HG03135 (cell line): ENCODE measurements around the gene PRODH.
"Not testable (repeated sequence)": the region's sequence is repeated elsewhere in the genome, so short reads cannot be mapped to it uniquely, and the experiment has no call there.

ENCODE experiments used
- ATAC-seq: cut with Tn5 transposase; IDR thresholded peaks from one replicate; pipeline ENCODE4 v1.9.1; 2021; ENCODE audit warnings: mild to moderate bottlenecking, moderate library complexity; ENCODE audit not compliant: unreplicated experiment

The PRODH gene

DNA sequence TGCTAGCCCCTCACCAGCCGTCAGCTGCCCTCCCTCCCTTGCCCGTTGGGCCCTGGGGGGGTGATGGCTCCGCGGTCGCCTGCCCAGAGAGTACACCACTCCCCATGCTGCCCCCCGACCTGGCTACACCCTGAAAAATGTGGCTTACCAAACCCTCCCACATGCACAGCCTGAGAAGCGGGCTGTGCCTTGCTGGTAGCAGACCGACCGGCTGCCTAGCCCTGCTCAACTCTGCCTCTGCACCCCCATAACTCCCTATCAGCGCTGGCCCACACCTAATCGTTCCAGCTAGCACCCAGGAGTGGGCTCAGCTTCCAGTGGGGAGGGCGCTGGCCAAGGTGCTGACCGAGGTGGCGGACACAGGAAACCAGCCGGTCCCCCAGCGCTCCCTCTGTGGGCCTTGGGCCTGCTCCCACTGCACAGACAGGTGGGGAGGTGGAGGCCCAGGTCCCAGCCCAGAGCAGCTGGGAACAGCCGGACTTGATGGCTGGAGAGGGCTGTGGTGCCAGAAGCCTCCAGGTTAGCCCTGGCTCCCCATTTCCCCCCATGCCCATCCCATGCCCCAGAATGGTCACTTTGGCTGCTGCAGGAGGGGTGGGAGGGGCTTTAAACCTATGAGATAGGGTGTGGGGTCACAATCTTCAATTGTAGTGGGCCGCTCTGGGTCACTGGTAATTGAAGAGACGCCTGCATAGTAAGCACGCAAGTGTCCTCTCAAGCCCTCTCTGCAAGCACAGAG lies 32.1 kb upstream of the PRODH start:
- no peak for ATAC-seq

DNA sequence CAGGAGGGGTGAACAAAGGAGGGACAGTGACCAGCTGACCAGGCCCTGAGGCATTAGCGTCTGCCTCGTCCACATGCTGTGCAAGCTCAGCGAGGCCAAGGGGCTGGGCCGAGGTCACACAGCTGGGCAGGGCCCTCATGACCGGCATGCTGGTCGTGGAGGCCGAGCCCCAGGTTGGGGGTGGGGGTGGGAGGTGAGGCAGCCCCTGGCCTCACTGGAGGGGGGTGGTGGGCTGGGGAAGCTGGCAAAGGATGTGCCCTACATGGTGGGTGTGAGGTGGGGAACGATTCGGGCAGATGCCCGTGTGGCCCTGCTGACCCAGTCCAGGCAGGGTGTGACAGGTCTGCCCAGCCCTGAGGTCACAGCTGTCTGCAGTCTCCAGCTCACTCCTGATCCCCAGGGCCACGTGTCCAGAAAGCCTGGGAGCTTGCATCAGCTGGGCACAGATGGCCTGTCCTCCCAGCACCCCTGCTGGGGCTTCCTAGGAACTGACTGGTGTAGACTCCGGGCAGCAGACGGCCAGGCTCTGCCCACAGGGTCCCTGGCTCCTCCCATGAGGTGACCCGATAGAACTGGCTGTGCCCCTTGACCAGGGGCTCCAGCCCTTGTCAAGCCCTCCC lies 31.4 kb upstream of the PRODH start:
- not testable (repeated sequence) for ATAC-seq

DNA sequence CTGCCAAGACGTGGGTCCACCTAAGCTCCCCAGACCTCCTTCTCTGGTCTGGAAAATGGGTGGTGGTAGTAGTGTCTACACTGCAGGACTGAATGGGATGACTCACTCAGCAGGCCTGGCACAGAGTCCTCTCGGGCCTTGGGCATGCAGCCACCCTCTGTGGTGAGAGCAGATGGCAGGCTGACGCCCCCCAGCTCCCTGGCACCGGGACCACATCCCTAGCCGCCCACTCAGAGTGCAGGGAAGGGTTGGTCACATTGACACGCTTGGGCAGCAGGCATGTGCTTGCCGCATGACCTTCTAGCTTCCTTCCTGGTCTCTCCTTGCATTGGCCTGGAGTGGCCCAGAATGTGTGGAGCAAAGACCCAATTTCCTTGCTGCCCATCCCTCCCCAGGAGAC lies 30.7 kb upstream of the PRODH start:
- no peak for ATAC-seq

DNA sequence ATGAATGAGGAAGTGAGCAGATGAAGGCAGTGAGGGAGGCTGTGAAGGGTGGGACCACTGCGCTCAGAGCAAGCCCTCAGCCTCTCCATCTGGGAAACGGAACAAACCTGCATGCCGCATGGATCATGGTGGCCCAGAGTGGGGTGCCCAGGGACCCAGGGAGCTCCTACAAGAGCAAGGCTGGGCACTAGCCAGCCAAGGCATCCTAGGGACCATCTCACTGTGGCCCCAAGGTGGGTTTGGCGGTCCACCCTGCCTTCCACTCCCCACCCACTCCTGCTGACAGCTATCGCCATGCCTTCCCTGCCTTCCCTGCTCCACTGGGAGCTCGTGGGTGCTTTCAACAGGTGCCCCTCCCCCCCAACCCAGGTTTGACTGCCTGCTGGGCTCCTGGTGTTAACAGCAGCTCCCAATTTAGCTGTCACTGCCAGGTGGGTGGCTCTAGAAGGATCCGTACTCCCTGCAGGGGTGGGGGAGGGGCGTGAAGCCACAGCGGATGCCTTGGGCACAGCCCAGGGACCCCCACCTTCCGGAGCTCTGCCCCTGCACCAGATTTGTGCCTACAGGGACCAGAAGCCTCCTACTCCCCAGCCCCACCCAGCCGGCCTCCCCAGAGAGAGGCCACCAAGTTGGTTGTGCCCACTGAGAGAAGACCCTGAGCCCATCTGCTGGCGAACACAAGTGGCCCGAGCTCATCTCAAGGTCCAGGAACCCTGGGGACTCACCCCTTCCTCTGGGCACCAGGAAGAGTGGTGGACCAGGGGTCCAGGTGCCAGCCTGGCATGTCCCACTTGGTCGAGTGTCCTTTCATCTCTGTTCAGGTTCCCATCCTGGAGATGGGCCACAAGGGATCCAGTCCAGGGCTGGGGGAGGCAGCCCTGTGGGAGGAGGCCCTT lies 29.7 kb upstream of the PRODH start:
- ATAC-seq = no peak

DNA sequence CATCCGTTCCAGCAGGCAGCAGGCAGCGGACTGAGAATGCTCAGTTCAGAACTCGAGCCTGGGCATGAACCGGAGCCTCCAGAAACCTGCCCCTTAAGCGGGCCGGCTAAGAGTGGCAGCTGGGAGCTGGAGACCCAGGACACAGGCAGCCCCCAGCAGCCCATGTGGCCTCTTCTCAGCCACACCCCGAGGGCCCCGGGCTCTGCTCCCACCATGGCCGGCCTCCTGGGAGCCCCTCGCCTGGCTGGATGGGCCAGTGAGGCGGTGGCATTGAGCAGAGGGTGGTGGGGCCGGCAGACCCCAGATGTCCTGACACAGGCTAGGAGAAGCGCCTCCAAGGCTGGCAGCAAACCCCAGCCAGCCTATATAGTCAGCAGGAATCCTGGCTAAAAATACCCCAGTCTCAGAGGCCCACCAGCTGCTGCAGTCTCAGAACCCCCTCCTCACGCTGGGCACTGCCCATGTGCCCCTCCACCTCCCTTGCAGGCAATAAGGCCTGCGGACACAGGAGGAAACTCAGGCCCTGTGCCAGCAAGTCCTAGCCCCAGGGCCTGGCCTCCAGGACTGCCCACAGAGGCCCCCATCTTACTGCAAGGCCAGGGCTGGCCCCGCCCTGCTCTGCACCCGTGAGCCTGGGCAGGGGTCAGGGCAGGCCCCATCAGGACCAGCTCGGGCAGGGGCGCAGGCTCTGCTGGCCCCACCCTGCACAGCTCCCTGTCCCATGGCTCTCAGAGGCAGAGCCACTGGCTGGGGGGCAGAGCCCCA lies 28.6 kb upstream of the PRODH start:
- ATAC-seq = not testable (repeated sequence)

DNA sequence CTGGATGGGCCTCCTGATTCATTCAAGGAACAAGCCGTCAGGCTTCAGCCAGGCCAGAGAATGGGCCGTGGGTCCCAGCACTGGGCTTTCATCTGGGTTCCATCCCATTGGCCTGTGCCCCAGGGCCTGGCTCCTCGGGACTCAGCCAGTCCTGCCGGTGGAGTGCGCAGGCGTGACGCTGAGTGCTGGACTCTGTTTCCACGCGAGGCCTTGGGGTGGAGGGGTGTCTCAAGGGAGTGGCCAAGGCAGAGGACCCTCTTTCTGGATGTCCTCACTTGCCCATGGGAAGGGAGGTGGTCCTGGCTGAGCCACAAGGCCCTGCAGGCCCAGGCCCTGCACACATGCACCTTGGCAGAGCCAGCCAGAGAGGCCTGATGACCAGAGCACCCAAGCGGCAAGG lies 28.0 kb upstream of the PRODH start:
- not testable (repeated sequence) for ATAC-seq

DNA sequence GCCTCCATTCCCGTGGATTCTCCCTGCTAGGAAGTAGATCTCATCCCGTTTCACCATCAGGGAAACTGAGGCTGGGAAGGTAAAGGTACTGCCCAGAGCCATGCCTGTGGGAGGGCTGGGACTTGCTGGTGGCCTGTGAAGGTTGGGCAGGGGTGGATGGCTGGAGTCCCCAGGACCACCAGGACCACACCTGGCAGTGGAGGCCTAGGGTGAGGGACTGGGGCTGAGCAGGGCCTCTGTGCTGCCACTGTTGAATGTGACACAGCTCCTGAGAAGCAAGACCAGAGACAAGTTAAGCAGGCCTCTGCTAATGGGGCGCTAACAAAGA lies 26.2 kb upstream of the PRODH start:
- ATAC-seq = no peak

DNA sequence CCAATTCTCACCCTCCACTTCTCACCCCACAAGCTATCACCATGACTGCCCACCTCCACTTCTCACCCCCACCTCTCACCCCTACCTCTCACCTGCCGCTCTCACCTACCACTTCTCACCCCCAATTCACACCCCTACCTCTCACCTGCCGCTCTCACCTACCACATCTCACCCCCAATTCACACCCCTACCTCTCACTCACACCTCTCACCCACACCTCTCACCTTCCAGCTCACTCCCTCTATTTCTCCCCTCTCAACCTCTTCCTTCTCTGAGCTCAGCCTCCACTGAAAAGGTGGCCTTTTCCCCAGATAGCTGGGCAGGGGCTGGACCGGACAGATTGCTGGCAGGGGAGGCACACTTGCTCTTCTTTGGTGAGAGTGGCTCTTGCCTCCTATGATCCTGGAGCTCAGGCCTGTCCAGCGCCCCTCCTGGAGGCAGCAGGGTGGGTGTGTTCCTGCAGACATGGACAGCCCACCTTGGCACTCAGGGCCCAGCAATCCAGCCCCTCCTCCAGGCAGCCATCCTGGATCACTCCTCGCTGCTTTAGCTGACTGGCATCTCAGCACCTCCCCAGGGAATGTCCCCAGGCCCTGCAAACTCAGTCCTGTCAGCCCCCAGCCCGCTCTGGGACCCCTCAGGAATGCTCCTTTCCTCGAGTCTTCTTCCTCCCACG lies 25.7 kb upstream of the PRODH start:
- ATAC-seq = not testable (repeated sequence)

DNA sequence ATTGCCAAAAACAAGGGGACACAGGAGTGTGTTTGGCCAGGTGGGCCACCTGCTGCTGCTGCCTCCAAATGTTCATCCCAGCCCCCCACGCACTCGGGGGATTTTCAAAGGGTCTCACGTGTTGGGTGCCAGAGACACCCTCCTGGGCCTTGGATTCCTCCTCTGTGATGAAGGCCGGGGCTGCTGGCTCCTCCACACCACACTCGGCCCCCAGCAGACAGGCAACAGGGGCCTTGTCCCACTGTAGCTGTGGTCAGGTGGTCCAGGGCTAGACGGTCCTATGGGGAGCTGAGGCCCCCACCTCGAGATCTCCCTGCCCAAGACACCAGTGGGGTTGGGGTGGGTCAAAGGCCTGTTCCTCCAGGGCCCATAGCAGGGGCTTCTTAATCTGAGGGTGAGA lies 25.1 kb upstream of the PRODH start:
- ATAC-seq = not testable (repeated sequence)

DNA sequence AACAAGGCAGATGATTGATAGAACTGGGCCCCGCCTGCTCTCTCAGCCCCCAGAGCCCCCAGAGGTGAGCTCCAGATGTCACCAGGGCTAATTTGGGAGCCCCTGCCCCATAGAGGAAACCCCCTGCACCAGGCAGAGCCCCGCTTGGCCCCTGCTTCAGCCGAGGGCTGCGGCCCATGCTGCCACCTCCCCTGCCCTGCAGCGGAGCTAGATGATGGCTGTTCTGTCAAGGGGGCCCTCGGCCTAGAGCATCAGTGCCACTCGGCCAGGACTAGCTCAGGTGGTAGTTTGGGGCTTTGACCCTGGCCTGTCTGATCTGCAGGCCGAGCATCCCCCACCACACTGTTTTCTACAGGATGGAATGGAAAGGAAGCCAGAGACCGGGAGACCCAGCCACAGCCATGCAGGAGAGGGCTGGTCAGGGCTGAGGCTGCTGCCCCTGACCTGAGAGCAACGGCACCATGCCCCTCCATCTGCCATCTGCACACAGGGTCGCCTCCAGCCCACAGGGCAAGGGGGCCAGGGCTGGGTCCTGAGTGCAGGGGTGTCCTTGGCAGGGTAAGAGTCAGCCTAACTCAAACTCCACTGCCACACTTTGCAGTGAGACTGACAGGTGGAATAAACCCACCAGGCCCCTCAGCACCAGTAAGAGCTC lies 24.2 kb upstream of the PRODH start:
- ATAC-seq = not testable (repeated sequence)

DNA sequence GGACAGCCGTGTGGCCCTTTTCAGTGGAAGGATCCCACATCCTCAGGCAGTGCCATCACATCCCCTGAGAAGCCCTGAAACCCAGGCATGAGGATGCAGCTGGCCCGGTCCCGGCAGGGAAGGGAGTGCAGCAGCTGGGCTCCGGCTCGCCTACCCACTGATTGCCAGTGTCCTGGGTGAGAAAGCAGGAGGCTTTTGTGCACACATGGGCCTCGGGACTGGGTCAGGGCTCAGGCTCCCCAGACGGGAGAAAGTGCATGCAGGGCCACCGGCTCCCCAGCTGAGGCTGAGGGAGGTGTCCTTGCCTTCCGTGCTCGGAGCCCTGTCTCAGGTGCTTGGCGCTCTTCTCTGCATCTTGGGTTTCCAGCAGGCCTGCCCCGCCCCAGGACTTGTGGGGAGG lies 23.6 kb upstream of the PRODH start:
- not testable (repeated sequence) for ATAC-seq

DNA sequence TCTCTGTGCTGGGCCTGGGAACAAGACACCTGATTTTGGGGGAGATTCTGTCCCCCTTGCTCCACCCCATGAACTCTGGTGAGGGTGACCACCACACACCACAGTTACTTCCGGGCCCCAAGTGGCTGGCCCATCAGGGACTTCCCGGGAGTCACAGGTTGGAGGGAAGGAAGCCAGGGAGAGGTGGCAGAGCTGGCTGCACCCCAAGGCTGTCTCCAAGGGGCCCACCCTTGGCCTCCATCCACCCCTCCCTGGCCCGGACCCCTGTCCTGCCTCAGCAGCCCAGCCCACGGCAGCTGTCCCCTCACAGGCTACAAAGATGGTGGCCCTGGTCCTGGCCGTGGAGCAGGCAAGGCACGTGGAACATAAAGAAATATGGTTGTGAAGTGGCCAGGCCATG lies 23.2 kb upstream of the PRODH start:
- ATAC-seq = not testable (repeated sequence)

DNA sequence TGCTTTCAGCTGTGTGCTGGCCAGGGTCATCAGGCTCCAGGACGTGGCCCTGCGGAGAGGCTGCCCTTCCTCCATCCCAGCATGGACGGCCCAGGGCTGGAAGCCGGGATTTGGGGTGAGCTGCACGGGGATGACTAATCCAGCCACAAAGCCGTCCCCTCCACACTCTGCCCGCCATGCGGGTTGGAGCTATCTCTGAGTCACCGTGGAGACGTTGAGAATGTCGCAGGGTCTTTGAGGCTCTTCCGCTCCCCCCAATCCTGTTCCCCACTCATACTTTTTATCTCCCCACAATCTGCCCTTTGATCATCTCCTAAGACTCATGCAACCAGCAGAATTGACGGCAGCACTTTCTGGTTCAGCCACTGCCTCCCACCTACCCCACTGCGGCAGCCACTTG lies 22.6 kb upstream of the PRODH start:
- not testable (repeated sequence) for ATAC-seq

DNA sequence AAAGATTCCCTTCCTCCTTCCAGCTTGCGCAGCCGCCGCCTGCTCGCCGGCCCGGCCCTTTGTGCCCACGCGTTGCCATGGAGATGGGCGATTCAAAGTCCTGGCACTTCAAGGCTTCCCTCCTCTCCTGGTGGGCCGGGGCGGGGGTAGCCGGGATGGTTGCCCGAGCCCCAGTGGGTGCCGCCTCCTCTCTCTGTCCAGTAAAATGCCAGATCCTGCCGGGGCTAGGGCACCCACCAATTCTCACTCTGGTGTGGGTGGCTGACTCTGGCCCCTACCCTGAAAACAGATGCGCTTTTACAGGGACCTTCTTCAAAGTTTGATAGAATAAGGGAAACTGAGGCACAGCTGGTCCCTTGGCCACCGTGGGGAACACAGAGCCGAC lies 22.2 kb upstream of the PRODH start:
- ATAC-seq = not testable (repeated sequence)

DNA sequence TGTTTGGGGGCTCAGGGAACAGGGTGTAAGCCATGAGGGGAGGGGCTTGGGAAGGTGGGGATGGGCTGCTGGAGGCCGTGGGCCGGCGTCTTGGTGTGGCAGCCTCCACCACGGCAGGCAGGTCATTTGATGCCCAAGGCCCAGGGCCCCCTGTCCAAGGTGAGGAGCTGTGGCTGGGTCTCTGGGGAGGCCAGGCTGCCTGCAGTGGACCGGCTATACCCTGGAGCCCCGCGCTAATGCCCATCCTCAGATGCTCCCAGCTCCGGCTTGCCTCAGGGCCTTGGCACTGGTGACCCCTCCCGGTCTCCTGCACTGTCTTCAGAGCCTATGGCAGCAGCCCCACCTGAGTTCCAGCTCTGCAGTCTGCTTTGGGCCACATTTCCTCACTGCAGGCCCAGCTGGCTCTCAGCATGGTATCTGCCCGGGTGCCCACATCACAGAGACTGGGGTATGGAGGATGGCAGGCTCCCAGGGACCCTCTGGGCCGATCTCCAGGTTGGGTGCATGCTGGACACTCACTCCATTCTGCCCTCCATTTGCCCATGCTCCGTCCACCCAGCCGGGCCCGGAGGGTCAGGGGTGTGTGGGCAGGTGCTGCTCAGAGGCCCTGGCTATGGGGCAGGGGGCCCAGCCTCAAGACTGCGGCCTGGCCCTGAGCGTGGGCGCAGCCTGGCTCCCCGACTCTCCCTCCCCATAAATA lies 21.7 kb upstream of the PRODH start:
- not testable (repeated sequence) for ATAC-seq

DNA sequence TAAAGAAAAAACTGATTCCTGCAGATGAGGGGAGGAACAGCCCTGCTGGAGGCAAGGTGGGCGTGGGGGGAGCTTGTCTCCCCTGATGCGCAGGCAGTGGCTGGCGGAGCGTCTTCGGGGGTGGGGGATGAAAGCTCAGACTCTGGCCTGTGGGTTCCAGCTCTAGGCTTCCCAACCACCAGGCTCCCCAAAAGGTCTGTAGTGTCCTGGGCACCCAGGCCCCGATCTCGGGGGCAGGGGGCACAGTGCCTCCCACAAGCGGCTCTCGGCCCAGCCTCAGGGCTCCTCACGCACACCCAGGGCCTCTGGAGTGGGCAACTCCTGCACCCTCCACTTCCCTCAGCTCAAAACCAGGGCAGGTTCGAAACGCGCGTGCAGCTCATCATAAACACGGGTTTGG lies 20.9 kb upstream of the PRODH start:
- ATAC-seq = not testable (repeated sequence)

DNA sequence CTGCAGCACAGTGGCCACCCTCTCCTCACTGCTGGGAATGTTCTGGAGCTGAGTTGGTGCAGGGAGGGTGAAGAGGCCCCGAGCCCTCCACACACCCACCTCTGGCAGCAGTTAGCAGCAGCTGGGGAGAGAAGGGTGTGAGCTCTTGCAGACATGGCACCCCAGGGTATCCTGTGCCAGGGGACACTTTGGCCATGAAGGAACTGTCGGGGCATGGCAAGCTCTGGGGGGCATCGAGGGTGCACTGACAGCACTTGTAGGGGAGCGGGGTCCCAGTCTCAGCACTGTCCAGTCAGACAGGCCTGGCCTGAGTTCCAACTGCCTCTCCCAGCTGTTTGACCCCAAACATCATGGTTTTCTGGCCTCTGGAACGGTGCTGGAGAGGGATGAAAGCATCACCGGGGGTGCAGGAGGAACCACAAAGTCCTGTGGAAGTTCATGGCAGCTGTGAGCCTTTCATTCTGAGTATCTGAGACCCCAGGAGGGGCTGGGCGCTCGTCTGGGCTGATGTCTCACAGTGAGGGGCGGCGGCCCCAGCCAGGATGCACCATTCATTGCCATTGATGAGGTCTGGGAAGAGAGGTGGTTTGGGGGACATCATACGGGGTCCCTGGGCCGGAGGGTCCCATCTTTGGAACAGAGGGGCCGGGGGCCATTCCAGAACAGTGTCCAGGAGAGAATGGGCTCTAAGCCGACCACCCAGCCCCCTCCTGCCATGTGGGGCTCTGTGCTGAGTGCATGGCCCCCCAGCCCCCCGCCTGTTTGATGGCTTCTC lies 20.2 kb upstream of the PRODH start:
- not testable (repeated sequence) for ATAC-seq

DNA sequence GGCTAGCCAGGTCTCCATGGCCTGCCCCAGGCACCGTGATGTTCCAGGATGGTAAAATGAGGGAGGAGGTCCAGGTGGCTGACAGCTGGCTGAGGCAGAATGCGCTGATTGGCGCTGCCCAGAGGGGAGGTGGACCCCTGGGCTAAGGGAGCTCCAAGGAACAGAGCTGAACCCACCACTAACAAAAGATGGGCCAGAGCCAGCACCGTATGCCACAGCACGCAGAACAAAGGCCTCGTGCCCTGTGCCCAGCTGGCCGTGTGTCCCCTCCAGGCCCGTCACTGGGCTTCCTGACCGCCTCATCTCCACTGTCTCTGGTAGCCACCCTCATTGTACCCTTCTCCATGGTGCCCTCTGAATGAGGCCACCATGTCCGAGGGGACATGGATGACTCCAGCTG lies 19.6 kb upstream of the PRODH start:
- no peak for ATAC-seq
